Measurements from ENCODE around the gene INPPL1.
A peak's percentile ranks its signal among the peaks of the same experiment; 100 is the strongest.

The INPPL1 gene

GRCh38 chr11:72236774-72237111 lies 12.2 kb downstream of the INPPL1 start:
- H3K27ac ChIP-seq (replicated peaks): no peak overlapping the region
- TF ChIP-seq GABPA (IDR thresholded peaks at IDR 0.05; ENCODE audit: low read depth) (no peak), CTCF (IDR thresholded peaks at IDR 0.05; ENCODE audit: insufficient read depth, low read length) (no peak), REST (IDR thresholded peaks at IDR 0.05; ENCODE audit: insufficient replicate concordance, low read depth) (no peak), POLR2AphosphoS5 (IDR thresholded peaks at IDR 0.05; ENCODE audit: low read depth) (no peak), SPI1 (IDR thresholded peaks at IDR 0.05; ENCODE audit: borderline replicate concordance, low read depth) (no peak)
- H3K27me3 ChIP-seq (ENCODE audit: insufficient read depth, poor library complexity, severe bottlenecking): peaks cover 22% of the 10 kb centered on the region
- H3K4me3 ChIP-seq (replicated peaks; ENCODE audit: insufficient read depth, low read length): no peak overlapping the region
- no peak for DNase-seq (ENCODE audit: low read depth in 1 of 2, low spot score in 1 of 2)

- no peak overlapping the region for H3K27ac ChIP-seq (replicated peaks)
- TF ChIP-seq REST (IDR thresholded peaks at IDR 0.05; ENCODE audit: insufficient replicate concordance, low read depth) (no peak), GABPA (IDR thresholded peaks at IDR 0.05; ENCODE audit: low read depth) (no peak)
- DNase-seq (ENCODE audit: low read depth in 1 of 2, low spot score in 1 of 2): no peak
- H3K4me3 ChIP-seq (replicated peaks; ENCODE audit: insufficient read depth, low read length): no peak overlapping the region
- H3K27me3 ChIP-seq (ENCODE audit: insufficient read depth, poor library complexity, severe bottlenecking): peaks cover 28% of the 10 kb centered on the region
These were observed 12.8 kb downstream of the INPPL1 start for GRCh38 chr11:72237112-72237931.

- no peak overlapping the region for H3K27ac ChIP-seq (replicated peaks)
- DNase-seq (ENCODE audit: low read depth in 1 of 2, low spot score in 1 of 2): peak in 1 of 2 experiments; percentile 78
- peaks cover 33% of the 10 kb centered on the region for H3K27me3 ChIP-seq (ENCODE audit: insufficient read depth, poor library complexity, severe bottlenecking)
- TF ChIP-seq POLR2AphosphoS5 (IDR thresholded peaks at IDR 0.05; ENCODE audit: low read depth) (peak; percentile 28; the same call in 1 of the 2 replicates), SPI1 (IDR thresholded peaks at IDR 0.05; ENCODE audit: borderline replicate concordance, low read depth) (no peak), GABPA (IDR thresholded peaks at IDR 0.05; ENCODE audit: low read depth) (no peak), REST (IDR thresholded peaks at IDR 0.05; ENCODE audit: insufficient replicate concordance, low read depth) (no peak), CTCF (IDR thresholded peaks at IDR 0.05; ENCODE audit: insufficient read depth, low read length) (peak; percentile 91)
- H3K4me3 ChIP-seq (replicated peaks; ENCODE audit: insufficient read depth, low read length): no peak overlapping the region
These were observed 13.5 kb downstream of the INPPL1 start for GRCh38 chr11:72238040-72238450.
